HG03354 (cell line): ENCODE measurements around the gene ZNF138.

Experiments used
- ATAC-seq: cut with Tn5 transposase; IDR thresholded peaks from one replicate; pipeline ENCODE4 v1.9.1; 2021; ENCODE audit warnings: mild to moderate bottlenecking; ENCODE audit not compliant: unreplicated experiment, poor library complexity, severe bottlenecking

Gene ZNF138

GRCh38 chr7:64874114-64874513 is 79.9 kb downstream of the ZNF138 start:
- ATAC-seq: no peak

GRCh38 chr7:64874562-64875250 is 80.5 kb downstream of the ZNF138 start:
- ATAC-seq: no peak

- ATAC-seq: no peak
Observed at GRCh38 chr7:64875258-64875657, 81.0 kb downstream of the ZNF138 start.

- ATAC-seq: no peak
Observed at GRCh38 chr7:64875658-64876406, 81.6 kb downstream of the ZNF138 start.

- ATAC-seq: peak; percentile 76
Observed at GRCh38 chr7:64876792-64877713, 82.8 kb downstream of the ZNF138 start.

GRCh38 chr7:64877714-64878610 is 83.7 kb downstream of the ZNF138 start:
- no peak for ATAC-seq

- no peak for ATAC-seq
Observed at GRCh38 chr7:64878684-64879083, 84.5 kb downstream of the ZNF138 start.

- ATAC-seq: no peak
Observed at GRCh38 chr7:64879086-64879730, 85.0 kb downstream of the ZNF138 start.

- ATAC-seq: no peak
Observed at GRCh38 chr7:64879800-64880199, 85.6 kb downstream of the ZNF138 start.

- ATAC-seq: no peak
Observed at GRCh38 chr7:64880322-64881297, 86.4 kb downstream of the ZNF138 start.

- ATAC-seq: no peak
Observed at GRCh38 chr7:64881461-64882287, 87.4 kb downstream of the ZNF138 start.

GRCh38 chr7:64882341-64883112 is 88.3 kb downstream of the ZNF138 start:
- ATAC-seq: peak; percentile 65
